ENCODE measurements around the gene APOD. TPM values are rescaled to one million over a fixed set of nuclear protein-coding genes. Genes with fewer than 3 reads are reported as not detected.

APOD gene
- total RNA-seq, 1 experiment from 2014 or later: not detected

- Histone ChIP-seq H3K4ac (ENCODE audit: low read depth, low read length) (no peak overlapping the region), H2BK20ac (ENCODE audit: low read depth, low read length, poor library complexity, severe bottlenecking) (no peak overlapping the region), H3K27me3 (ENCODE audit: insufficient read depth, low read length) (no peaks in the 10 kb centered on the region), H3K4me2 (ENCODE audit: insufficient read depth, insufficient read length, low read length) (no peak overlapping the region), H3K23ac (ENCODE audit: insufficient read length, low read depth, low read length) (no peak overlapping the region), H3K9ac (ENCODE audit: extremely low read depth, insufficient read length, low read length) (no peak overlapping the region), H3K9me3 (ENCODE audit: control insufficient read depth, low read depth, low read length) (no peaks in the 10 kb centered on the region), H4K91ac (ENCODE audit: insufficient read length, low read depth, low read length) (no peak overlapping the region), H4K5ac (ENCODE audit: insufficient read length, low read depth, low read length) (no peak overlapping the region), H4K20me1 (ENCODE audit: control insufficient read depth, insufficient read depth, insufficient read length) (no peaks in the 10 kb centered on the region), H3K79me1 (ENCODE audit: insufficient read depth, low read depth, low read length, poor library complexity, severe bottlenecking) (no peaks in the 10 kb centered on the region), H2BK5ac (ENCODE audit: insufficient read length, low read length) (no peak overlapping the region), H3K23me2 (ENCODE audit: insufficient read length, low read depth, low read length, poor library complexity, severe bottlenecking) (peaks cover under 1% of the 10 kb centered on the region), H4K8ac (replicated peaks; ENCODE audit: insufficient read length, low read depth, low read length) (no peak overlapping the region), H3K18ac (ENCODE audit: insufficient read length, low read depth, low read length) (no peak overlapping the region), H3K27ac (ENCODE audit: insufficient read length, low read depth, low read length) (no peak overlapping the region), H3K56ac (ENCODE audit: insufficient read length, low read depth, low read length) (no peak overlapping the region), H2AFZ (ENCODE audit: low read length) (no peak overlapping the region), H2BK120ac (ENCODE audit: low read depth, low read length, poor library complexity, severe bottlenecking) (no peak overlapping the region), H3T11ph (ENCODE audit: low read length) (no peak overlapping the region), H3K79me2 (ENCODE audit: insufficient read depth, low read length) (no peaks in the 10 kb centered on the region), H2AK5ac (ENCODE audit: insufficient read length, low read length) (no peak overlapping the region), H3K4me1 (ENCODE audit: insufficient read depth, low read length) (no peaks in the 10 kb centered on the region; the same call in 1 of the 2 replicates), H2BK12ac (ENCODE audit: insufficient read length, low read depth, low read length) (no peak overlapping the region), H3K14ac (ENCODE audit: insufficient read depth, low read length) (no peak overlapping the region), H2BK15ac (ENCODE audit: low read depth, low read length) (no peak overlapping the region)
- H3K4me3 Mint-ChIP-seq: no peak overlapping the region
- peaks cover 12% of the 10 kb centered on the region for H3K27me3 Mint-ChIP-seq (ENCODE audit: low read depth)
- H3K27ac Mint-ChIP-seq: no peak overlapping the region
- peaks cover 0 to under 1% of the 10 kb centered on the region in 2 experiments; a peak in 1 of 5 replicates for H3K9me3 Mint-ChIP-seq
- no peak for TF ChIP-seq CTCF (conservative IDR thresholded peaks at IDR 0.05)
- no CpG with 5 or more reads among the region's 5 CpGs for WGBS (ENCODE audit: extremely low coverage, insufficient read length, low lambda C conversion rate)
- no peak for DNase-seq
- peaks cover 6% of the 10 kb centered on the region in 2 experiments for H3K4me1 Mint-ChIP-seq
- H3K36me3 Mint-ChIP-seq (ENCODE audit: insufficient read depth in 1 of 3, low read depth in 3 of 3): 0 out of 7 replicates have a peak, but pooled peaks cover 0 to 2% (median 0%) of the 10 kb centered on the region in 3 experiments
Measured at GRCh38 chr3:195568630-195569029, 15.1 kb downstream of the APOD start.
